Mucosa of stomach (tissue), 1 donor: Measurements from ENCODE around the gene GPRIN3.
"Not testable (repeated sequence)": the region's sequence is repeated elsewhere in the genome, so short reads cannot be mapped to it uniquely, and the experiment has no call there.

Experiments
- H3K27me3 ChIP-seq: one replicate; pipeline ENCODE4 v1.7.0; 2013; ENCODE audit warnings: mild to moderate bottlenecking, low read length; ENCODE audit not compliant: control insufficient read depth, insufficient read depth
- H3K36me3 ChIP-seq: one replicate; pipeline ENCODE4 v1.7.0; 2013; ENCODE audit warnings: low read length; ENCODE audit not compliant: control insufficient read depth, insufficient read depth
- H3K4me1 ChIP-seq: one replicate; pipeline ENCODE4 v1.7.0; 2013; ENCODE audit warnings: mild to moderate bottlenecking, low read length; ENCODE audit not compliant: control insufficient read depth, insufficient read depth
- H3K4me3 ChIP-seq: one replicate; pipeline ENCODE4 v1.7.0; 2013; ENCODE audit warnings: low read length
- H3K9ac ChIP-seq: one replicate; pipeline ENCODE4 v1.7.0; 2013; ENCODE audit warnings: mild to moderate bottlenecking, low read length, moderate library complexity
- H3K9me3 ChIP-seq: one replicate; pipeline ENCODE4 v1.7.0; 2013; ENCODE audit warnings: mild to moderate bottlenecking, low read length, moderate library complexity; ENCODE audit not compliant: control insufficient read depth
- donor health status: Pancreatic carcinoma.

The GPRIN3 gene

GRCh38 chr4:89267846-89268245 is 39.8 kb downstream of the GPRIN3 start:
- Histone ChIP-seq H3K4me3 (no peak overlapping the region), H3K9me3 (no peaks in the 10 kb centered on the region), H3K4me1 (no peaks in the 10 kb centered on the region), H3K27me3 (no peaks in the 10 kb centered on the region), H3K9ac (no peak overlapping the region), H3K36me3 (no peaks in the 10 kb centered on the region)

GRCh38 chr4:89267392-89267791 is 40.2 kb downstream of the GPRIN3 start:
- H3K4me1 ChIP-seq, result no peaks in the 10 kb centered on the region
- no peak overlapping the region for H3K4me3 ChIP-seq
- no peaks in the 10 kb centered on the region for H3K9me3 ChIP-seq
- no peak overlapping the region for H3K9ac ChIP-seq
- no peaks in the 10 kb centered on the region for H3K36me3 ChIP-seq
- H3K27me3 ChIP-seq, result no peaks in the 10 kb centered on the region

- Histone ChIP-seq H3K4me1 (no peaks in the 10 kb centered on the region), H3K9me3 (no peaks in the 10 kb centered on the region), H3K36me3 (no peaks in the 10 kb centered on the region), H3K4me3 (no peak overlapping the region), H3K9ac (no peak overlapping the region), H3K27me3 (no peaks in the 10 kb centered on the region)
Measured at GRCh38 chr4:89266128-89266527, 41.5 kb downstream of the GPRIN3 start.

- H3K4me3 ChIP-seq, result no peak overlapping the region
- H3K4me1 ChIP-seq, result no peaks in the 10 kb centered on the region
- no peaks in the 10 kb centered on the region for H3K27me3 ChIP-seq
- H3K9ac ChIP-seq, result no peak overlapping the region
- H3K36me3 ChIP-seq, result no peaks in the 10 kb centered on the region
- no peaks in the 10 kb centered on the region for H3K9me3 ChIP-seq
Measured at GRCh38 chr4:89263265-89263664, 44.3 kb downstream of the GPRIN3 start.

GRCh38 chr4:89259301-89260028 is 48.1 kb downstream of the GPRIN3 start:
- H3K9ac ChIP-seq, result no peak overlapping the region
- no peak overlapping the region for H3K4me3 ChIP-seq
- no peaks in the 10 kb centered on the region for H3K27me3 ChIP-seq
- no peaks in the 10 kb centered on the region for H3K9me3 ChIP-seq
- peaks cover 4% of the 10 kb centered on the region for H3K4me1 ChIP-seq
- no peaks in the 10 kb centered on the region for H3K36me3 ChIP-seq

- Histone ChIP-seq H3K27me3 (no peaks in the 10 kb centered on the region), H3K4me1 (peaks cover 4% of the 10 kb centered on the region), H3K36me3 (no peaks in the 10 kb centered on the region), H3K9me3 (no peaks in the 10 kb centered on the region), H3K4me3 (no peak overlapping the region), H3K9ac (no peak overlapping the region)
Measured at GRCh38 chr4:89258506-89258905, 49.1 kb downstream of the GPRIN3 start.

GRCh38 chr4:89257376-89257775 is 50.2 kb downstream of the GPRIN3 start:
- Histone ChIP-seq H3K27me3 (no peaks in the 10 kb centered on the region), H3K9me3 (no peaks in the 10 kb centered on the region), H3K9ac (no peak overlapping the region)

GRCh38 chr4:89256203-89256800 is 51.3 kb downstream of the GPRIN3 start:
- H3K9ac ChIP-seq, result no peak overlapping the region

More at GRCh38 chr4:89257376-89257775, 50.2 kb downstream of the GPRIN3 start:
- Histone ChIP-seq H3K4me3 (no peak overlapping the region), H3K36me3 (no peaks in the 10 kb centered on the region), H3K4me1 (peaks cover 4% of the 10 kb centered on the region)

GRCh38 chr4:89254847-89255246 is 52.8 kb downstream of the GPRIN3 start:
- Histone ChIP-seq H3K9me3 (no peaks in the 10 kb centered on the region), H3K4me3 (no peak overlapping the region), H3K9ac (no peak overlapping the region), H3K4me1 (peaks cover 4% of the 10 kb centered on the region), H3K27me3 (no peaks in the 10 kb centered on the region), H3K36me3 (no peaks in the 10 kb centered on the region)

More at GRCh38 chr4:89256203-89256800, 51.3 kb downstream of the GPRIN3 start:
- H3K4me1 ChIP-seq, result peaks cover 4% of the 10 kb centered on the region
- H3K36me3 ChIP-seq, result no peaks in the 10 kb centered on the region
- no peaks in the 10 kb centered on the region for H3K27me3 ChIP-seq
- H3K9me3 ChIP-seq, result no peaks in the 10 kb centered on the region
- no peak overlapping the region for H3K4me3 ChIP-seq

GRCh38 chr4:89254347-89254746 is 53.3 kb downstream of the GPRIN3 start:
- H3K9ac ChIP-seq, H3K27me3 ChIP-seq: not testable (repeated sequence)

GRCh38 chr4:89253935-89254334 is 53.7 kb downstream of the GPRIN3 start:
- H3K9me3 ChIP-seq, result no peaks in the 10 kb centered on the region
- H3K9ac ChIP-seq, result no peak overlapping the region
- H3K4me3 ChIP-seq, result no peak overlapping the region
- H3K27me3 ChIP-seq, result no peaks in the 10 kb centered on the region
- H3K36me3 ChIP-seq, result no peaks in the 10 kb centered on the region
- H3K4me1 ChIP-seq, result peaks cover 4% of the 10 kb centered on the region

More at GRCh38 chr4:89254347-89254746, 53.3 kb downstream of the GPRIN3 start:
- H3K4me3 ChIP-seq, H3K9me3 ChIP-seq, H3K4me1 ChIP-seq, H3K36me3 ChIP-seq: not testable (repeated sequence)

- H3K4me3 ChIP-seq, result no peak overlapping the region
- H3K9me3 ChIP-seq, result no peaks in the 10 kb centered on the region
- peaks cover 4% of the 10 kb centered on the region for H3K4me1 ChIP-seq
- no peak overlapping the region for H3K9ac ChIP-seq
- H3K27me3 ChIP-seq, result no peaks in the 10 kb centered on the region
- no peaks in the 10 kb centered on the region for H3K36me3 ChIP-seq
Measured at GRCh38 chr4:89253311-89253710, 54.3 kb downstream of the GPRIN3 start.
